Gastroesophageal sphincter (tissue), 4 donors: Measurements from ENCODE around the gene SLC25A21. TPM values are rescaled to one million over a fixed set of nuclear protein-coding genes. Genes with fewer than 3 reads are reported as not detected.

Source experiments
- ATAC-seq: fragments of 150-250 bp; one replicate; pipeline ENCODE4 v1.9.1; 2016; ENCODE audit warnings: mild to moderate bottlenecking, moderate library complexity
- H3K27ac ChIP-seq, 4 donors: fragments of 200-600 bp; sonication (generic) in 3 of 4; 1 replicate in 3 of 4; 2 replicates in 1 of 4; pipeline ENCODE4 v1.5.1; 2016 to 2019
- H3K27me3 ChIP-seq: fragments of 200-600 bp; sonication (generic); one replicate; pipeline ENCODE4 v1.5.1; 2019
- H3K36me3 ChIP-seq, 2 donors: fragments of 200-600 bp; sonication (generic); one replicate each; pipeline ENCODE4 v1.5.1; 2019; ENCODE audit warnings: control low read depth in 1 of 2
- H3K4me1 ChIP-seq, 3 donors: fragments of 200-600 bp; sonication (generic); 1 replicate in 2 of 3; 2 replicates in 1 of 3; pipeline ENCODE4 v1.5.1; 2016 to 2019; ENCODE audit warnings: control low read depth in 2 of 3
- H3K4me3 ChIP-seq, 2 donors: fragments of 200-600 bp; sonication (generic); one replicate each; pipeline ENCODE4 v1.5.1; 2019; ENCODE audit warnings: mild to moderate bottlenecking in 1 of 2, moderate library complexity in 1 of 2
- H3K9me3 ChIP-seq, 3 donors: fragments of 200-600 bp; sonication (generic); one replicate each; pipeline ENCODE4 v1.5.1; 2017 to 2019; ENCODE audit warnings: control low read depth in 2 of 3
- CTCF ChIP-seq, 4 experiments: fragments of 200-600 bp in 2 of 4; fragments of 450-650 bp in 2 of 4; sonication (generic) in 1 of 4; IDR thresholded peaks; one replicate each; pipeline ENCODE4 v1.5.1; 2017 to 2019; ENCODE audit warnings: antibody characterized with exemption in 4 of 4, mild to moderate bottlenecking in 2 of 4, moderate library complexity in 2 of 4
- EP300 ChIP-seq: sonication (generic); formaldehyde crosslinking; IDR thresholded peaks from one replicate; pipeline ENCODE4 v1.6.1; 2017; ENCODE audit warnings: antibody characterized with exemption, mild to moderate bottlenecking
- POLR2A ChIP-seq, 2 donors: fragments of 450-650 bp; IDR thresholded peaks; one replicate each; pipeline ENCODE4 v1.6.1; 2017; ENCODE audit warnings: antibody characterized with exemption in 2 of 2, mild to moderate bottlenecking in 2 of 2, moderate library complexity in 1 of 2
- POLR2AphosphoS5 ChIP-seq: sonication (generic); formaldehyde crosslinking; IDR thresholded peaks from one replicate; pipeline ENCODE4 v1.6.1; 2017; ENCODE audit warnings: antibody characterized with exemption
- WGBS, 2 donors: methylation state at CpG; one replicate each; pipeline ENCODE4 v1.1.5; 2018; ENCODE audit warnings: low coverage in 1 of 2; 5-methylcytosine and 5-hydroxymethylcytosine counted together
- total RNA-seq, 4 donors: library from RNA; depleted of rRNA; stranded (reverse); fragments of >200 nt; gene quantifications; one replicate each; pipeline ENCODE4 v1.1.0, GENCODE V29; 2016

The SLC25A21 gene
- total RNA-seq, 4 donors from 2014 or later: 0.40 to 1.5 (median 1.3) TPM

GRCh38 chr14:37122288-37122687 lies 50.1 kb downstream of the SLC25A21 start:
- Histone ChIP-seq H3K36me3 (no peaks in the 10 kb centered on the region), H3K27ac (no peak overlapping the region), H3K27me3 (no peaks in the 10 kb centered on the region), H3K4me3 (no peak overlapping the region), H3K9me3 (peaks cover 0 to 12% (median 0%) of the 10 kb centered on the region in 3 donors), H3K4me1 (no peaks in the 10 kb centered on the region)
- no peak for TF ChIP-seq POLR2AphosphoS5
- TF ChIP-seq CTCF (IDR thresholded peaks at IDR 0.05): no peak
- TF ChIP-seq POLR2A (IDR thresholded peaks at IDR 0.05): no peak
- TF ChIP-seq EP300: no peak
- WGBS, 2 donors: 45 to 78% methylated on average over 3 of the region's 3 CpGs
- no peak for ATAC-seq

- TF ChIP-seq POLR2A (IDR thresholded peaks at IDR 0.05): no peak
- TF ChIP-seq POLR2AphosphoS5: no peak
- no peak for TF ChIP-seq CTCF (IDR thresholded peaks at IDR 0.05)
- no peak for TF ChIP-seq EP300
- Histone ChIP-seq H3K36me3 (no peaks in the 10 kb centered on the region), H3K27ac (no peak overlapping the region), H3K9me3 (peaks cover 0 to 12% (median 0%) of the 10 kb centered on the region in 3 donors), H3K4me3 (no peak overlapping the region), H3K4me1 (no peaks in the 10 kb centered on the region), H3K27me3 (no peaks in the 10 kb centered on the region)
- 85 to 93% methylated on average over 3 of the region's 4 CpGs for WGBS, 2 donors
- no peak for ATAC-seq
These were observed 53.6 kb downstream of the SLC25A21 start for GRCh38 chr14:37118673-37119366.

GRCh38 chr14:37116933-37117849 lies 55.2 kb downstream of the SLC25A21 start:
- Histone ChIP-seq H3K4me1 (no peaks in the 10 kb centered on the region), H3K36me3 (no peaks in the 10 kb centered on the region), H3K27ac (no peak overlapping the region), H3K27me3 (no peaks in the 10 kb centered on the region), H3K9me3 (peaks cover 0 to 12% (median 0%) of the 10 kb centered on the region in 3 donors), H3K4me3 (no peak overlapping the region)
- no peak for ATAC-seq
- TF ChIP-seq EP300: no peak
- no peak for TF ChIP-seq POLR2AphosphoS5
- no peak for TF ChIP-seq POLR2A (IDR thresholded peaks at IDR 0.05)
- TF ChIP-seq CTCF (IDR thresholded peaks at IDR 0.05): no peak
- 66 to 76% methylated on average over 4 to 5 of the region's 5 CpGs for WGBS, 2 donors

- no peaks in the 10 kb centered on the region for H3K27me3 ChIP-seq
- H3K36me3 ChIP-seq: no peaks in the 10 kb centered on the region
- no peak for ATAC-seq
- no peak overlapping the region for H3K27ac ChIP-seq
- H3K9me3 ChIP-seq: peaks cover 0 to 12% (median 0%) of the 10 kb centered on the region in 3 donors
- TF ChIP-seq CTCF (IDR thresholded peaks at IDR 0.05) (no peak), POLR2AphosphoS5 (no peak), EP300 (no peak), POLR2A (IDR thresholded peaks at IDR 0.05) (no peak)
- WGBS, 2 donors: 75 to 90% methylated on average over 1 of the region's 1 CpG
- no peak overlapping the region for H3K4me3 ChIP-seq
- H3K4me1 ChIP-seq: no peaks in the 10 kb centered on the region
These were observed 57.0 kb downstream of the SLC25A21 start for GRCh38 chr14:37115406-37115805.
